Parathyroid adenoma (tissue), 2 donors: ENCODE results near the gene ZNF324B.

Experiments used
- H2AFZ ChIP-seq: fragments of 300-600 bp; sonication (generic); one replicate; pipeline ENCODE4 v1.7.0; 2017; ENCODE audit warnings: antibody characterized with exemption, mild to moderate bottlenecking
- H3K27ac ChIP-seq: fragments of 300-600 bp; sonication (generic); one replicate; pipeline ENCODE4 v1.7.0; 2017
- H3K27me3 ChIP-seq: fragments of 300-600 bp; sonication (generic); one replicate; pipeline ENCODE4 v1.7.0; 2017; ENCODE audit warnings: low read length; ENCODE audit not compliant: control insufficient read depth, insufficient read depth
- H3K36me3 ChIP-seq: fragments of 300-600 bp; sonication (generic); one replicate; pipeline ENCODE4 v1.7.0; 2017; ENCODE audit warnings: low read length; ENCODE audit not compliant: control insufficient read depth, insufficient read depth
- H3K4me1 ChIP-seq: fragments of 300-600 bp; sonication (generic); one replicate; pipeline ENCODE4 v1.7.0; 2017; ENCODE audit warnings: control low read depth
- H3K4me2 ChIP-seq: fragments of 300-600 bp; sonication (generic); one replicate; pipeline ENCODE4 v1.7.0; 2017; ENCODE audit warnings: low read length
- H3K4me3 ChIP-seq: fragments of 300-600 bp; sonication (generic); one replicate; pipeline ENCODE4 v1.7.0; 2017; ENCODE audit warnings: low read depth, low read length
- H3K79me2 ChIP-seq: fragments of 300-600 bp; sonication (generic); one replicate; pipeline ENCODE4 v1.7.0; 2017; ENCODE audit warnings: control low read depth
- H3K9ac ChIP-seq: fragments of 300-600 bp; sonication (generic); one replicate; pipeline ENCODE4 v1.7.0; 2017; ENCODE audit warnings: mild to moderate bottlenecking
- H3K9me3 ChIP-seq: fragments of 300-600 bp; sonication (generic); one replicate; pipeline ENCODE4 v1.7.0; 2017; ENCODE audit warnings: low read length; ENCODE audit not compliant: control insufficient read depth
- TF ChIP-seq, protein P1 (sequence below): fragments of 300-600 bp; sonication (generic); IDR thresholded peaks from one replicate; pipeline ENCODE4 v1.7.0; 2017; ENCODE audit warnings: antibody characterized with exemption, mild to moderate bottlenecking
- donor health status: primary hyperparathyroidism.

The ZNF324B gene

DNA sequence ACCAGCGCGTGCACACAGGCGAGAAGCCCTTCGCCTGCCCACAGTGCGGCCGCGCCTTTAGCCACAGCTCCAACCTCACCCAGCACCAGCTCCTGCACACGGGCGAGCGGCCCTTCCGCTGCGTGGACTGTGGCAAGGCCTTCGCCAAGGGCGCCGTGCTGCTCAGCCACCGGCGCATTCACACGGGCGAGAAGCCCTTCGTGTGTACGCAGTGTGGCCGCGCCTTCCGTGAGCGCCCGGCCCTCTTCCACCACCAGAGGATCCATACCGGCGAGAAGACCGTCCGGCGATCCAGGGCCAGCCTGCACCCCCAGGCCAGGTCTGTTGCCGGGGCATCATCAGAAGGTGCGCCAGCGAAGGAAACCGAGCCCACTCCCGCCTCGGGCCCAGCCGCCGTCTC, 20.3 kb downstream of the ZNF324B start:
- no peak overlapping the region for H3K27ac ChIP-seq
- H3K79me2 ChIP-seq = peaks cover 13% of the 10 kb centered on the region
- no peak overlapping the region for H3K4me3 ChIP-seq
- peaks cover 13% of the 10 kb centered on the region for H3K4me1 ChIP-seq
- H3K36me3 ChIP-seq = no peaks in the 10 kb centered on the region
- no peaks in the 10 kb centered on the region for H3K27me3 ChIP-seq
- no peaks in the 10 kb centered on the region for H3K9me3 ChIP-seq
- no peak overlapping the region for H3K9ac ChIP-seq
- H3K4me2 ChIP-seq = no peak overlapping the region
- H2AFZ ChIP-seq = no peak overlapping the region
- TF ChIP-seq, protein P1, sequence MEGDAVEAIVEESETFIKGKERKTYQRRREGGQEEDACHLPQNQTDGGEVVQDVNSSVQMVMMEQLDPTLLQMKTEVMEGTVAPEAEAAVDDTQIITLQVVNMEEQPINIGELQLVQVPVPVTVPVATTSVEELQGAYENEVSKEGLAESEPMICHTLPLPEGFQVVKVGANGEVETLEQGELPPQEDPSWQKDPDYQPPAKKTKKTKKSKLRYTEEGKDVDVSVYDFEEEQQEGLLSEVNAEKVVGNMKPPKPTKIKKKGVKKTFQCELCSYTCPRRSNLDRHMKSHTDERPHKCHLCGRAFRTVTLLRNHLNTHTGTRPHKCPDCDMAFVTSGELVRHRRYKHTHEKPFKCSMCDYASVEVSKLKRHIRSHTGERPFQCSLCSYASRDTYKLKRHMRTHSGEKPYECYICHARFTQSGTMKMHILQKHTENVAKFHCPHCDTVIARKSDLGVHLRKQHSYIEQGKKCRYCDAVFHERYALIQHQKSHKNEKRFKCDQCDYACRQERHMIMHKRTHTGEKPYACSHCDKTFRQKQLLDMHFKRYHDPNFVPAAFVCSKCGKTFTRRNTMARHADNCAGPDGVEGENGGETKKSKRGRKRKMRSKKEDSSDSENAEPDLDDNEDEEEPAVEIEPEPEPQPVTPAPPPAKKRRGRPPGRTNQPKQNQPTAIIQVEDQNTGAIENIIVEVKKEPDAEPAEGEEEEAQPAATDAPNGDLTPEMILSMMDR = no peak

DNA sequence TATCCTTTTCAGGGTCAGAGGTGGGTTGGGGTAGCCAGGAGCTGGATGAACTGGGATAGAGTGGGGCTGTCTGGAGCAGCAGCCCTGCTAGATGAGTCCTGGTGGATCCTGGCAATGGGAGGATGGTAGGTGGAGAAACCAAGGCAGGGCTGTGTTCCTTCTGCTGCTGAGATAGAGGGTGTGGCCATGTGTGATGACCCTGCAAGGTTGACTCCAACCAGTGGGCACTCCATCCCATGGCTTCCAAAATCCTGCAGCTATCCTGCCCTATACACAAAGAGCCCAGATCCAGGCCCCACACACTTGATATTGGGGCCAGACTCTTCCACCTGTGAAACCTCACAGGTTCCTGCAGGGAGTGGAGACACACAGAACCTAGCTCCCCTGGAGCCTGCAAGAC, 22.4 kb downstream of the ZNF324B start:
- Histone ChIP-seq H3K27me3 (no peaks in the 10 kb centered on the region), H3K9me3 (no peaks in the 10 kb centered on the region), H2AFZ (no peak overlapping the region), H3K9ac (no peak overlapping the region), H3K4me3 (no peak overlapping the region), H3K4me1 (peaks cover 16% of the 10 kb centered on the region), H3K79me2 (peaks cover 3% of the 10 kb centered on the region), H3K36me3 (no peaks in the 10 kb centered on the region), H3K27ac (no peak overlapping the region), H3K4me2 (no peak overlapping the region)
- TF ChIP-seq, protein P1 = no peak

DNA sequence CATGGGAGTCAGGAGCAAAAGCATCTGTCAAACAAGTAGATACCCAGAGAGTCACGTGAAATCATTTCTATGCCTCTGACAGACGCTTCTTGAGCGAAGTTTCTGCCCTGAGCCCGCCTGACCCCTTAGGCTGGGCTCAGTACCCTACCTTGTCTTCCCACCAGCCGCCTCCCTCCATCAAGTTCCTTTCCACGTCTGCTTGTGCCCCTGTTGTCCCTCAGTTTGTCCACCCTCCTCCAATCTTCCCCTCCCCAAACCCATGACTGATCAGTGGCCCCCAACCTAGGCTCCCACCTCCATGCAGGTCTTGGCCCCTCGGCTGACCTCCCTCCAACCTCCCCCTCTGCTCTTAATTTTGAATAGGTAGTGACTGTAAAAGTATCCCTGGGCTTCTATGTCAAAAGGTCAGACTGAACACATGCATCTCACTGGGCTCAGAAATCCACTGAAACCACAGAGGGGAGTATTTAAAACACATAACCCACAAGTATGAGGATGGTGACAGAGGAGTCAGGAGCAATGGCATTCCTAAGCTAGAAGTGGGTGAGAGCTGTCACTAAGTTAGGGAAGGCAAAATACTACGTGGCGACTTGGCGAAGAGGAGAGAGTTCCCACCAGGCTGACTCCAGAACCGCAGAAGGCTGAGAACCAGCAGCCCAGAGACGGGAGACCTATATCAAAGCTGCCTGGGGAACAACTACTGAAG, 23.0 kb downstream of the ZNF324B start:
- TF ChIP-seq, protein P1 = no peak
- Histone ChIP-seq H3K27me3 (no peaks in the 10 kb centered on the region), H3K27ac (peak overlapping the region; percentile 91), H3K9ac (no peak overlapping the region), H3K4me2 (no peak overlapping the region), H3K4me3 (no peak overlapping the region), H3K4me1 (peaks cover 16% of the 10 kb centered on the region), H3K36me3 (no peaks in the 10 kb centered on the region), H3K9me3 (no peaks in the 10 kb centered on the region), H3K79me2 (no peaks in the 10 kb centered on the region), H2AFZ (no peak overlapping the region)

DNA sequence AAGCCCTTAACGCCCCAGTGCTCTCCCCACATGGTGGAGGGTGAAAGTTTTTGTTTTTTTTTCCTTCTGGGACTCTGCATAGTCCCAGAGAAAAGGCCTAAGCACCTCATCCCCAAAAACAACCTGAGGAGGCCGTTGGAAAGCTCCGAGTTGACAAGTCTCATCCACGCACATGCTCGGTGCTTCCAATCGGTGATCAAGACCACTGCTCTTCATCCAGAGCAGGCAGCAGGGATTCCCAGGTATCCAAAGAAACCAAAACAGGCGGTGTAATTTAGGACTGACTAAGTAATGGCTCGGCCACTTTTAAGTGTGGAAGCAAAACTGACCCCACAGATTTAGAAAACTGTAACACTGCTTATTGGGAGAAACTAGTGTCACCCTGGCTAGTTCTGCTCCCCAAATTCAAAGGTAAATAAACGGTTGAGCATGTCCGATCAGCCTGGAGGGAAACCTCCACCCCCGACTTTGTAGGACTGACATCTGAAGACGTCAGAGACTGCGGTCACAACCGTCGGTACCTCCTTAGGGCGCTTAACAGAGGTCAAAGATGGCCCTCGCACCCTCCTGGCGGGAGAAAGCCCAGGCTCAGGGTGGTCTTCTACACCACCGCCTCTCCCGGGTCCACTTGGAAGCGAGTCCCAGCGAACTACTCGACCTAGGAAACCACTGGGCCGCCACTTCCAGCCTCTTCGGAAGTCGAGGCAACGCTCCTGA, 23.7 kb downstream of the ZNF324B start:
- H3K9me3 ChIP-seq = no peaks in the 10 kb centered on the region
- no peaks in the 10 kb centered on the region for H3K27me3 ChIP-seq
- H3K9ac ChIP-seq = no peak overlapping the region
- H3K4me2 ChIP-seq = peak overlapping the region; percentile 89
- TF ChIP-seq, protein P1 = no peak
- H3K27ac ChIP-seq = peak overlapping the region; percentile 91
- H3K79me2 ChIP-seq = no peaks in the 10 kb centered on the region
- H3K4me3 ChIP-seq = peak overlapping the region; percentile 95
- no peaks in the 10 kb centered on the region for H3K36me3 ChIP-seq
- peak overlapping the region; percentile 89 for H2AFZ ChIP-seq
- H3K4me1 ChIP-seq = peaks cover 16% of the 10 kb centered on the region
